NCI-H345 treated with DMSO at 0.1 percent for 48 hours (cell line): ENCODE data around the gene FMO5.
"Not testable (repeated sequence)": the region's sequence is repeated elsewhere in the genome, so short reads cannot be mapped to it uniquely, and the experiment has no call there.

Experiments
- DNase-seq: peaks from one replicate; lab custom pipeline; 2025; ENCODE audit not compliant: unreplicated experiment; lab: John Stamatoyannopoulos, UW

FMO5 gene

GRCh38 chr1:147157116-147157515 is 68.0 kb downstream of the FMO5 start:
- not testable (repeated sequence) for DNase-seq

GRCh38 chr1:147156642-147157041 is 68.5 kb downstream of the FMO5 start:
- DNase-seq, result no peak

- no peak for DNase-seq
Measured at GRCh38 chr1:147152772-147153171, 72.4 kb downstream of the FMO5 start.

DNA sequence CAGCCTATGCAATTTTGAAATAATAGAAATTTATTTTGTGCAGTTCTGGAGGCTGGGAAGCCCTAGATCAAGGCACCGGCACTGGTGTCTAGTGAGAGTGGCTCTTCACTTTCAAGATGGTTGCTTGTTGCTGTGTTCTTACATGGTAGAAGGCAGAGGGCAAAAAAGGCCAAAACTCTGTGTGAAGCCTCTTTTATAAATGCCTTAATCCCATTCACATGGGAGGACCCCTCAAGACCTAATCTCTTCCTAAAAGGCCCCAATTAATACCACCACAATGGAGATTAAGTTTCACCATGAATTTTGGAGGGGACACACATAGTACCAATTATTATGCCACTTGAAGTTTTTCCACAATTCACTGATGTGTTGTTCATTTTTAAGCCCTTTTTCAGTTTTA is 73.9 kb downstream of the FMO5 start:
- DNase-seq, result no peak

- no peak for DNase-seq
Measured at GRCh38 chr1:147142886-147143285, 82.3 kb downstream of the FMO5 start.
